OCI-LY1 (cell line): ENCODE measurements around the gene SETDB1.

Experiments used
- H2AFZ ChIP-seq: fragments of 200-600 bp; sonication (generic), shearing (Covaris generic); 2 replicates; pipeline ENCODE4 v1.6.0; 2014; ENCODE audit warnings: antibody characterized with exemption, mild to moderate bottlenecking, low read length
- H3F3A ChIP-seq: fragments of 200-600 bp; sonication (generic), shearing (Covaris generic); 2 replicates; pipeline ENCODE4 v1.6.0; 2014; ENCODE audit warnings: mild to moderate bottlenecking, antibody characterized with exemption, low read length, moderate library complexity; ENCODE audit not compliant: insufficient read depth
- H3K27ac ChIP-seq: fragments of 200-600 bp; sonication (generic); 2 replicates; pipeline ENCODE4 v1.5.1; 2014; ENCODE audit warnings: low read length, mixed run types, mild to moderate bottlenecking, low read depth; ENCODE audit not compliant: poor library complexity, severe bottlenecking
- H3K27me3 ChIP-seq: fragments of 200-600 bp; sonication (generic); 2 replicates; pipeline ENCODE4 v1.6.0; 2014; ENCODE audit warnings: antibody characterized with exemption, mild to moderate bottlenecking, low read length, moderate library complexity; ENCODE audit not compliant: insufficient read depth
- H3K36me3 ChIP-seq: fragments of 200-600 bp; sonication (generic); 2 replicates; pipeline ENCODE4 v1.6.1; 2014; ENCODE audit warnings: mild to moderate bottlenecking, antibody characterized with exemption, low read length, moderate library complexity, mixed read lengths; ENCODE audit not compliant: insufficient read depth
- H3K4me1 ChIP-seq: fragments of 200-600 bp; sonication (generic); 2 replicates; pipeline ENCODE4 v1.5.1; 2014; ENCODE audit warnings: mild to moderate bottlenecking, low read length, moderate library complexity; ENCODE audit not compliant: insufficient read depth, severe bottlenecking
- H3K4me2 ChIP-seq: fragments of 200-600 bp; sonication (generic), shearing (Covaris generic); 2 replicates; pipeline ENCODE4 v1.6.1; 2014; ENCODE audit warnings: low read length
- H3K4me3 ChIP-seq: fragments of 200-600 bp; sonication (generic); 2 replicates; pipeline ENCODE4 v1.5.1; 2014; ENCODE audit warnings: low read length, low read depth, mild to moderate bottlenecking, mixed read lengths; ENCODE audit not compliant: poor library complexity, severe bottlenecking
- H3K79me2 ChIP-seq: fragments of 200-600 bp; shearing (Covaris generic); 2 replicates; pipeline ENCODE4 v1.6.1; 2016; ENCODE audit warnings: mixed run types, low read length, mixed read lengths; ENCODE audit not compliant: insufficient read depth
- H3K9ac ChIP-seq: fragments of 200-600 bp; sonication (generic), shearing (Covaris generic); 2 replicates; pipeline ENCODE4 v1.6.1; 2014; ENCODE audit warnings: mild to moderate bottlenecking, low read length, mixed read lengths
- H3K9me2 ChIP-seq: fragments of 200-600 bp; sonication (generic), shearing (Covaris generic); 2 replicates; pipeline ENCODE4 v1.6.1; 2014; ENCODE audit warnings: low read depth, mild to moderate bottlenecking, low read length, mixed read lengths
- H3K9me3 ChIP-seq: fragments of 200-600 bp; shearing (Covaris generic); 2 replicates; pipeline ENCODE4 v1.6.1; 2014; ENCODE audit warnings: low read length, mixed read lengths
- H4K20me1 ChIP-seq: fragments of 200-600 bp; sonication (generic), shearing (Covaris generic); 2 replicates; pipeline ENCODE4 v1.6.0; 2016; ENCODE audit warnings: mild to moderate bottlenecking, low read length; ENCODE audit not compliant: insufficient read depth
- CTCF ChIP-seq: fragments of 200-600 bp; sonication (generic), shearing (Covaris generic); IDR thresholded peaks from 2 replicates; pipeline ENCODE4 v1.5.1; 2017; ENCODE audit warnings: mild to moderate bottlenecking, antibody characterized with exemption, low read length, moderate library complexity, mixed read lengths
- EZH2 ChIP-seq: fragments of 200-600 bp; sonication (generic), shearing (Covaris generic); IDR thresholded peaks from 2 replicates; pipeline ENCODE4 v1.8.0; 2017; ENCODE audit warnings: borderline replicate concordance, mixed run types, mild to moderate bottlenecking, antibody characterized with exemption, low read length, moderate library complexity, mixed read lengths

SETDB1 gene

GRCh38 chr1:150985179-150985825 lies 59.1 kb downstream of the SETDB1 start:
- H3K9me2 ChIP-seq, result no peaks in the 10 kb centered on the region
- H3K4me2 ChIP-seq, result no peak overlapping the region

GRCh38 chr1:150987924-150988323 lies 61.8 kb downstream of the SETDB1 start:
- H3F3A ChIP-seq, result no peaks in the 10 kb centered on the region

More at GRCh38 chr1:150985179-150985825, 59.1 kb downstream of the SETDB1 start:
- 0 out of 2 replicates have a peak, but pooled peaks cover 4% of the 10 kb centered on the region for H3K27me3 ChIP-seq
- H3K79me2 ChIP-seq, result no peaks in the 10 kb centered on the region
- H3K36me3 ChIP-seq, result no peaks in the 10 kb centered on the region
- no peaks in the 10 kb centered on the region for H3F3A ChIP-seq
- no peak overlapping the region for H3K27ac ChIP-seq
- H3K4me1 ChIP-seq, result no peaks in the 10 kb centered on the region
- H2AFZ ChIP-seq, result no peak overlapping the region
- H3K4me3 ChIP-seq, result no peak overlapping the region
- no peak for TF ChIP-seq EZH2
- TF ChIP-seq CTCF, result no peak
- no peaks in the 10 kb centered on the region for H4K20me1 ChIP-seq
- H3K9me3 ChIP-seq, result no peaks in the 10 kb centered on the region
- no peak overlapping the region for H3K9ac ChIP-seq

GRCh38 chr1:150992626-150993025 lies 66.5 kb downstream of the SETDB1 start:
- no peaks in the 10 kb centered on the region for H3F3A ChIP-seq
- no peaks in the 10 kb centered on the region for H4K20me1 ChIP-seq
- no peak overlapping the region for H3K27ac ChIP-seq
- TF ChIP-seq CTCF, result no peak
- no peak for TF ChIP-seq EZH2
- no peaks in the 10 kb centered on the region for H3K79me2 ChIP-seq
- H3K4me3 ChIP-seq, result no peak overlapping the region
- H3K9me3 ChIP-seq, result no peaks in the 10 kb centered on the region
- no peak overlapping the region for H2AFZ ChIP-seq
- H3K4me1 ChIP-seq, result peaks cover 6% of the 10 kb centered on the region
- no peaks in the 10 kb centered on the region for H3K36me3 ChIP-seq
- no peak overlapping the region for H3K4me2 ChIP-seq
- no peaks in the 10 kb centered on the region for H3K27me3 ChIP-seq
- H3K9ac ChIP-seq, result no peak overlapping the region
- H3K9me2 ChIP-seq, result no peaks in the 10 kb centered on the region

More at GRCh38 chr1:150987924-150988323, 61.8 kb downstream of the SETDB1 start:
- no peak overlapping the region for H3K9ac ChIP-seq
- H3K36me3 ChIP-seq, result no peaks in the 10 kb centered on the region
- TF ChIP-seq EZH2 (no peak), CTCF (no peak)
- H3K27me3 ChIP-seq, result 0 out of 2 replicates have a peak, but pooled peaks cover 4% of the 10 kb centered on the region
- no peak overlapping the region for H2AFZ ChIP-seq
- no peaks in the 10 kb centered on the region for H4K20me1 ChIP-seq
- no peaks in the 10 kb centered on the region for H3K9me2 ChIP-seq
- no peak overlapping the region for H3K4me3 ChIP-seq
- H3K4me2 ChIP-seq, result no peak overlapping the region
- no peaks in the 10 kb centered on the region for H3K9me3 ChIP-seq
- H3K27ac ChIP-seq, result no peak overlapping the region
- H3K4me1 ChIP-seq, result no peaks in the 10 kb centered on the region
- H3K79me2 ChIP-seq, result no peaks in the 10 kb centered on the region
